SKM-1 treated with dmso at 0.1 percent for 144 hours (cell line): Measurements from ENCODE around the gene AP1G1.

Experiments used
- DNase-seq: peaks from one replicate; lab custom pipeline; 2025; ENCODE audit not compliant: unreplicated experiment; lab: John Stamatoyannopoulos, UW

The AP1G1 gene

GRCh38 chr16:71758293-71758760, 50.3 kb downstream of the AP1G1 start:
- DNase-seq, result no peak

DNA sequence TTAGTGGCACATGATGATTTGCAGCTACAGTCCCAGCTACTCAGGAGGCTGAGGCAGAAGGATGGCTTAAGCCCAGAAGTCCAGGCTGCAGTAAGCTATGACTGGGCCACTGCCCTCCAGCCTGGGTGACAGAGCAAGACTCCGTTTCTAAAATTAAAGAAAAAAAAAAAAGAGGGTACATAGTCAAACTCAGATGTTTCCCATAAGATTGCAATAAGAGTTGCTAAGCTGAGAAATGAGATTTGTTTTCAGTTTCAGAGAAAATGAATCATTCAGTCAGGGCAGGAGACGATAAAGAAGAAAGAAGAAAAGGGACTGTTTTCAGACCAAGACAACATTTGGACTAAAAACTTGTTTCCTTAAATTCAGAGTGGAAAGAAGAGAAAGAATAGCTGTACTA, 54.0 kb downstream of the AP1G1 start:
- no peak for DNase-seq

- DNase-seq, result no peak
These were observed 54.5 kb downstream of the AP1G1 start for GRCh38 chr16:71754108-71754507.

DNA sequence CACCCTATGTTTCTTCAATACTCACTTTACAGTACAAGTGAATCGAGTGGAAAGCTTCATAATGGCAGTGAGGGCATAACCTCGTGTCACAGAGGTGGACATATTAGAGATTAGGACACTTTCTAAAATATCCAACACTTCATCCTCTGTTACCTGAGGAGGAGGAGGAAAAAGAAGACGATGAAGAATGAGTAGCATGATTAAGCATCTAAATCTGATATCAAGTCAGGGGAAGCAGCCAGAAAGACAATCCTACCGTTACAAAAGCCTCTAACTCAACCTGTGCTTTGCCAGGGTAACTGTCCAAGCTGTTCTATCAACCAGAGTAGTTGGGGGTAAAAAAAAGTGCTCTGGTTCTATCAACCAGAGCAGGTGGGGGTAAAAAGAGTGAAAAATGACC, 60.4 kb downstream of the AP1G1 start:
- no peak for DNase-seq

GRCh38 chr16:71746442-71747046, 62.1 kb downstream of the AP1G1 start:
- peak; percentile 17 for DNase-seq

DNA sequence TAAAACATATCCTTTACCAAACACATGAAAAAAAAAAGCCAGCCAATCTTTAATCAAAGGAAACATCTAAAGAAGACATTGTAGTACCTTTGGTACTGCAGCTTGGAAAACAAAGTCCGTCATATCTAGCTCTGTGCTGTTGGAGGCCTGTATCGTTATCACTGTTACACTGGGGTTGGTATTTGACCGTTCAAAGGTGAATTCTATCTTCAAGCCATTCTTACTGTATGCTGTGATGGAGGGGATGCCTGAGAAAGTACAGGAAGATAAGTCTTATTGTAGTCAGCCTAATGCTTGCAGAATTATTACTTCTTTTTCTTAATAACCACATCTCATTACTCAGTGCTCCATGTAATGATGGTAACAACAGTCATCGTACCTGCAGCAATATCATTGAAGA, 69.8 kb downstream of the AP1G1 start:
- DNase-seq, result no peak

DNA sequence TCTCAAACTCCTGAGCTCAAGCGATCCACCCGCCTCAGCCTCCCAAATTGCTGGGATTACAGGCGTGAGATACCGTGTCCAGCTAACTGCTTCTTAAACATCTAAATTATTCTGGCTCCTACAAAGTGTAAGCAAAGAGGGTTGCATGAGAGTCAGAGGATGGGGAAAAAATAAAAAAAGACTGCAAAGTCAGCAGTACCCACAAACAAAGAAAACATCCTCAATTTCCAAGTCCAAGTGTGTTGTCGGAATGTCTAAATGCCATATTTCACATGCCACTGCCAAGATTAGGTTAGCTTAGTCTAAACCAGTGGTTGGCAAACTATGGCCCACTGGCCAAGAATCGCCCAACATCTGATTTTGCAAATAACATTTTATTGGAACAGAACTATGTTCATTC, 71.1 kb downstream of the AP1G1 start:
- no peak for DNase-seq

GRCh38 chr16:71734511-71734910, 74.1 kb downstream of the AP1G1 start:
- DNase-seq, result no peak

DNA sequence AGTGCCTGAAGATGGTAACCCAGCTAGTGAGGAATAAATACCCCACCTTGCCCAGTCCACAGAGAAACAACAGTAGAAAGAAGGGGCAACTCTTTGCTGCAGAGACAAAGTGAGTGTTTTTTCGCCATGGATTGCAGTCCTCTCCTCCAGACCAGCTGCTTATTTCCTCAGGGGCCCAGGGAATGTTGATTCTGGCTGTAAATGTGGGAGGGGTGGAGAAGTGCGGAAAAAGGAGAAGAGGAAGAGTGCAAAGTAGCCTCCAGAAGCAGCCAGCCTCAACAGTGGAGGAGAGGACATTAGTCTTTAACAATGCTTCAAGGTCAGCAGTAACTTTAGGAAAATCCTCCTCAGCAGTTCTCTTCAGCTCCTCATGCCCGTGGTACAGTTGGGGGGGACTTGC, 76.0 kb downstream of the AP1G1 start:
- no peak for DNase-seq

- no peak for DNase-seq
These were observed 80.9 kb downstream of the AP1G1 start for GRCh38 chr16:71727551-71728324.

- DNase-seq, result no peak
These were observed 81.9 kb downstream of the AP1G1 start for GRCh38 chr16:71726476-71727315.

DNA sequence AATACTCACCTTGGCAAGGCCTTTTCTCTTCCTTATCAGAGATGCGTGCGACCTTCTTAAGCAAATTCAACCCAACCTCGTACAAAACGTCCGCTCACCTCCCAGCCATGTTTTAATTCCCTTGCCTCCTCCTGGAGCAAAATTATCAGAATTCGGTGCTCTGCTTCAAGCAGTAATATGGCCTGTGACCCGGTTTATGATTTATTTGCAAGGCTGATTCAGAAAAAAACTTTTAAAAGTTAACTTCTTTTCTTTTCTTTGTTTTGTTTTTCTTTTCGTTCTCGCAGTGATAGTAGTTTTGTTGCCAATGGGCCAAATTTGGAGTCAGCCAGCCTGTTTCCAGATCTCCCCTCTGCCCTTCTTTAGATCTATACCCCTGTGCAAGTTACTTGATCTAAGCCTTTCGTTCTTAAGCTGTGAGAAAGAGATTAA, 84.3 kb downstream of the AP1G1 start, which contains the start of gene PHLPP2:
Gene PHLPP2, minus strand, starts transcription at position 382 of the 432 bp plus-strand sequence. CDS start 9,906 bp downstream, outside the sequence.
- no peak for DNase-seq

GRCh38 chr16:71723537-71724319, 84.9 kb downstream of the AP1G1 start:
- peak; percentile 56 for DNase-seq

- DNase-seq, result no peak
These were observed 85.7 kb downstream of the AP1G1 start for GRCh38 chr16:71722801-71723536.

GRCh38 chr16:71721066-71721740, 87.4 kb downstream of the AP1G1 start:
- no peak for DNase-seq

GRCh38 chr16:71712501-71712900, 96.1 kb downstream of the AP1G1 start:
- DNase-seq, result no peak

GRCh38 chr16:71711789-71712188, 96.8 kb downstream of the AP1G1 start:
- no peak for DNase-seq

DNA sequence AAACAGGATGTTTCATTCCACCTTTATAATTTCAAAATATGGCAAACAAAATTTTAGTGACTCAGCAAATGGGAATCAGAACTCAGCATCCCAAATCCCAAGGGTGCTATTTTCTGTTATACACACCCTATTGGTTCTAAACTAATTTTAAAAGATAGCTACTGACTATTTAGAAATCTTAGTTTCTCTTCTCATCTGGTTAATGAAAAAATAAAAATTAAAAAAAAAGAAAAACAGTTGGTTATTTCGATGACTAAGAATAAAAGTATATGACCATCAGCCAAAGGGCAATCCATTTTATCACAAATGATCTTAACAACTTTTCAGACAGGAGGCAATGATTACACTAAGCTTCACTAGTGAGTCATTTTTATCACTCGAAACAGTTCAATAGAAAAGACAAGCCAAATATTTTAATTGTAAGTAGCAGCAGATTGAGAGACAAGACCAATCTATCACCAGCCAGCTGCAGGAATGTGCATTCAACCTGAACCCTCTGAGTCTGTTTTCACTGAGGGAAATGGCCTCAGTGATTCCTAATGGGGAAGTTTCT, 99.3 kb downstream of the AP1G1 start:
- DNase-seq, result no peak

DNA sequence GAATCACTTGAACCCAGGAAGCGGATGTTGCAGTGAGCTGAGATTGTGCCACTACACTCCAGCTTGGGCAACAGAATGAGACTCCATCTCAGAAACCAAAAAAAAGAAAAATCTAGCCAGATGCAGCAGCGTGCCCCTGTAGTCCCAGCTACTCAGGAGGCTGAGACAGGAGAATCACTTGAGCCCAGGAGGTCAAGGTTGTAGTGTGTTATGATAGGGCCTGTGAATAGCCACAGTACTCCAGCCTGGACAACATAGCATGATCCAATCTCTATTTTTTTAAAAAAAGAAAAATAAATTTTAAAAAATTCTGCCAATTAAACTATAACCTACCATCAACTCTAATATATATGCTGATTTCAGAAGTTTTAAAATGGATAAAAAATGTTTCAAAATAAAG, 99.9 kb downstream of the AP1G1 start:
- DNase-seq, result no peak
